Endothelial cell of umbilical vein (primary cell): ENCODE results near the gene ARHGEF25. TPM values are rescaled to one million over a fixed set of nuclear protein-coding genes. Genes with fewer than 3 reads are reported as not detected.

Source experiments
- BruUV-seq: library from RNA; stranded (reverse); fragments of 400-500 nt; replicated peaks from 2 replicates; lab custom pipeline; 2021; lab: Mats Ljungman, UMichigan
- CTCF ChIA-PET: fragments of 300-600, 350-600 bp; sonication (Branson Sonifier 250); formaldehyde crosslinking; loops from one replicate; lab custom pipeline; 2021; ENCODE audit warnings: antibody characterized with exemption, inconsistent platforms; lab: Charles Lee
- POLR2A ChIA-PET: fragments of 300-600, 350-600 bp; sonication (Branson Sonifier 250); formaldehyde crosslinking; loops from one replicate; lab custom pipeline; 2021; ENCODE audit warnings: antibody characterized with exemption, inconsistent platforms; lab: Charles Lee
- DNase-seq: peaks from one replicate; pipeline ENCODE4 v3.0.0-alpha.2; 2011; ENCODE audit warnings: low read depth, low spot score
- FAIRE-seq: peaks from 2 replicates; lab custom pipeline; 2011; peaks lifted over from hg19 to GRCh38; lab: Jason Lieb, UNC
- H2AFZ ChIP-seq: 2 replicates; pipeline ENCODE4 v1.6.0; 2012; ENCODE audit warnings: low read depth, low read length, control low read depth, inconsistent platforms
- H3K27ac ChIP-seq: 2 replicates; pipeline ENCODE4 v1.5.1; 2011; ENCODE audit warnings: low read depth, mild to moderate bottlenecking, control low read depth, low read length, moderate library complexity; ENCODE audit not compliant: insufficient read depth
- H3K27me3 ChIP-seq, 2 experiments: 2 replicates each; pipeline versions ENCODE4 v1.6.0 to v1.6.1; 2011; ENCODE audit warnings: low read length in 2 of 2, mixed read lengths in 1 of 2; ENCODE audit not compliant: control insufficient read depth in 2 of 2, insufficient read depth in 2 of 2
- H3K36me3 ChIP-seq, 2 experiments: 2 replicates in 1 of 2; 3 replicates in 1 of 2; pipeline ENCODE4 v1.5.1; 2011; ENCODE audit warnings: low read length in 2 of 2, mild to moderate bottlenecking in 1 of 2, moderate library complexity in 1 of 2; ENCODE audit not compliant: control insufficient read depth in 2 of 2, insufficient read depth in 2 of 2; ENCODE audit errors: extremely low read depth in 1 of 2
- H3K4me1 ChIP-seq: 3 replicates; pipeline ENCODE4 v1.5.1; 2011; ENCODE audit warnings: mild to moderate bottlenecking, low read length; ENCODE audit not compliant: control insufficient read depth, insufficient read depth; ENCODE audit errors: extremely low read depth
- H3K4me2 ChIP-seq: 2 replicates; pipeline ENCODE4 v1.6.1; 2011; ENCODE audit warnings: low read length, control low read depth, mixed read lengths; ENCODE audit not compliant: insufficient read depth
- H3K4me3 ChIP-seq, 3 experiments: fragments of 200-600 bp in 1 of 3; sonication (generic), shearing (Covaris generic) in 1 of 3; replicated peaks in 1 of 3; 2 replicates each; pipeline ENCODE4 v1.5.1; 2011 to 2016; ENCODE audit warnings: control low read depth in 3 of 3, low read length in 3 of 3, mild to moderate bottlenecking in 2 of 3, inconsistent platforms in 1 of 3, low read depth in 1 of 3, moderate library complexity in 1 of 3; ENCODE audit not compliant: insufficient read depth in 1 of 3
- H3K79me2 ChIP-seq: 2 replicates; pipeline ENCODE4 v1.6.0; 2012; ENCODE audit warnings: low read length, inconsistent platforms; ENCODE audit not compliant: control insufficient read depth, insufficient read depth
- H3K9ac ChIP-seq: replicated peaks from 2 replicates; pipeline ENCODE3; 2011; ENCODE audit warnings: low read length, control low read depth; ENCODE audit not compliant: insufficient read depth; ENCODE audit errors: extremely low read depth
- H3K9me1 ChIP-seq: replicated peaks from 3 replicates; pipeline ENCODE4 v1.6.0; 2011; ENCODE audit warnings: mild to moderate bottlenecking, low read length; ENCODE audit not compliant: control insufficient read depth, insufficient read depth; ENCODE audit errors: extremely low read depth
- H3K9me3 ChIP-seq: replicated peaks from 2 replicates; pipeline ENCODE4 v1.5.1; 2012; ENCODE audit warnings: low read length, inconsistent platforms; ENCODE audit not compliant: control insufficient read depth, insufficient read depth
- H4K20me1 ChIP-seq: replicated peaks from 2 replicates; pipeline ENCODE3; 2011; ENCODE audit warnings: mild to moderate bottlenecking, low read length; ENCODE audit not compliant: control insufficient read depth, insufficient read depth; ENCODE audit errors: extremely low read depth
- CTCF ChIP-seq, 2 donors: IDR thresholded peaks; 1 replicate in 1 of 2; 2 replicates in 1 of 2; pipeline ENCODE4 v1.5.1; 2011; ENCODE audit warnings: low read length in 2 of 2, mild to moderate bottlenecking in 2 of 2, moderate library complexity in 2 of 2, control low read depth in 1 of 2, inconsistent platforms in 1 of 2, low read depth in 1 of 2; ENCODE audit not compliant: insufficient read depth in 1 of 2; ENCODE audit errors: extremely low read depth in 1 of 2
- EZH2 ChIP-seq: IDR thresholded peaks from 2 replicates; pipeline ENCODE4 v1.6.1; 2012; ENCODE audit warnings: borderline replicate concordance, low read depth, mild to moderate bottlenecking, moderate library complexity, low read length, inconsistent platforms; ENCODE audit not compliant: severe bottlenecking
- FOS ChIP-seq: IDR thresholded peaks from 2 replicates; pipeline ENCODE4 v1.6.1; 2011; ENCODE audit warnings: mild to moderate bottlenecking, low read length, moderate library complexity, borderline replicate concordance; ENCODE audit not compliant: insufficient read depth
- GATA2 ChIP-seq: IDR thresholded peaks from 2 replicates; pipeline ENCODE4 v1.7.0; 2011; ENCODE audit warnings: low read depth, mild to moderate bottlenecking, moderate library complexity, mixed read lengths, low read length; ENCODE audit not compliant: insufficient read length, insufficient read depth
- JUN ChIP-seq: IDR thresholded peaks from 2 replicates; pipeline ENCODE4 v1.6.1; 2011; ENCODE audit warnings: borderline replicate concordance, low read depth; ENCODE audit not compliant: insufficient read length, insufficient read depth
- MAX ChIP-seq: IDR thresholded peaks from 2 replicates; pipeline ENCODE4 v1.6.1; 2011; ENCODE audit not compliant: insufficient read depth, insufficient read length
- MYC ChIP-seq: IDR thresholded peaks from one replicate; pipeline ENCODE4 v1.6.1; 2011; ENCODE audit warnings: mild to moderate bottlenecking, low read depth, low read length
- POLR2A ChIP-seq: IDR thresholded peaks from 2 replicates; pipeline ENCODE4 v1.6.1; 2012; ENCODE audit warnings: low read depth, mild to moderate bottlenecking, control low read depth, low read length
- POLR2AphosphoS5 ChIP-seq: IDR thresholded peaks from 2 replicates; pipeline ENCODE4 v1.6.1; 2012; ENCODE audit warnings: low read depth, mild to moderate bottlenecking, control low read depth, low read length, moderate library complexity; ENCODE audit not compliant: insufficient read depth
- dilution Hi-C: fragments of 300-500 bp; cut with MboI; formaldehyde crosslinking; loops from one replicate; pipeline ENCODE4 v1.15.0; 2019; ENCODE audit warnings: low sequenced_read_pairs; ENCODE audit not compliant: extremely low pct_ligation_motif_present
- intact Hi-C: fragments of 100-400 bp; cut with micrococcal nuclease; formaldehyde crosslinking; loops from one replicate; pipeline ENCODE4 v1.10.0; 2022
- polyA plus RNA-seq, 4 experiments: library from polyadenylated mRNA; depleted of rRNA in 3 of 4; stranded (reverse) in 3 of 4; unstranded in 1 of 4; fragments of >200 nt; gene quantifications; 2 replicates each; pipeline versions ENCODE4 v1.2.1 to v1.2.3, GENCODE V29; 2011 to 2012; ENCODE audit warnings: missing spikeins in 1 of 4
- total RNA-seq: library from RNA; stranded (reverse); gene quantifications from 2 replicates; pipeline ENCODE4 v1.2.3, GENCODE V29; 2021

Gene ARHGEF25
- total and polyA plus RNA-seq, 2 donors (not counting 3 experiments of a cell fraction or from before 2014, with no cell fraction given): 4.7 to 7.4 TPM

DNA sequence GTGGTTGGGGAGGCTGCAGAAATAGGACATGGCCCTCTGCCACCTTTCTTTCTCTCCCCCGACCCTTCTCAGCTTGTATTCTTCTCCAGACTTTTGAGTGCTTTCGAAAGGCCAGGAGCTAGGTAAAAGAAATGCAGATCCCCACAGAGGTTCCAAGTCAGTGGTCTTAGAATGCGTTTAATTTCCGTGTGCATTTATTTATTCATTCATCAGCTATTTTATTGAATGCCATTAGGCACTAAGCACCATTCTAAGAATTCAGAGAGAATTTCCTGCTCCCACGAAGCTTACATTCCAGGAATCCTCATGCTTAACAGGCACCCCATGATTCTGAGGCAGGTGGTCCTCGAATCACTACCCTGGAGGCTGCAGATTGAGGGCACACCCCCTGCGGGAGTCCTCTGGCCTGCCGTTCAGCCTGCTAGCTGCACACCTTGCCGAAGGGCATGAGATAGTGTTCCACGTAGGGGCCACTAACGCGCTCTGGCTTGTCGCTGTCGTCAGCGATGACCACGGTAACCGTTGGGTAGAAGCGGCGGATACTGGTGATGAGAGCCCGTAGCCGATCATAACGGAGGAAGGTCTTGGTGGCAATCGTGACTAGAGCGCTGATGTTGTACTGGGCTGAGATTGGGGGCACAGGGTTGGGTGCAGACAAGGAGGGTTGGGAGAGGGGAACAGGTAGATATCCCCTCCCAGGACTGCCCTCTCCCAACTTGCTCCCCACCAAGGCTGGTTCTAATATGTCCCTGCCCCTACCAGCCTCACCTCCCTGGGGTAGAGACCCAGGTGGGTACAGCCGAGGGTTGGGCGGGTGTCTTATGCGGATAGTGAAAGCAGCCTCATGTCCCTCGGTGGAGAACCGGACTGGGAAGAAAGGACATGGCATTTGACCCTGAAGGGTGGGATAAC lies 17.3 kb downstream of the ARHGEF25 start:
- DNase-seq: no peak
- Histone ChIP-seq H3K4me3 (no peak overlapping the region), H3K27me3 (peaks cover 46 to 59% of the 10 kb centered on the region in 2 experiments), H3K36me3 (no peaks in the 10 kb centered on the region), H3K9me1 (no peaks in the 10 kb centered on the region), H3K4me2 (no peak overlapping the region), H3K79me2 (no peaks in the 10 kb centered on the region), H3K4me1 (no peaks in the 10 kb centered on the region), H3K9ac (no peak overlapping the region), H2AFZ (no peak overlapping the region), H3K9me3 (no peaks in the 10 kb centered on the region), H4K20me1 (no peaks in the 10 kb centered on the region), H3K27ac (no peak overlapping the region)
- FAIRE-seq: no peak
- BruUV-seq: no TSS peak
- dilution Hi-C loops: no loop called here
- intact Hi-C loops: no loop called here
- CTCF ChIA-PET: interaction anchor here (7.2 kb wide), 1 partner anchor 47 kb away, joined by 109 read pairs; no protein-coding TSS in a partner anchor
- POLR2A ChIA-PET: no interaction called here
- TF ChIP-seq POLR2A: no peak
- no peak for TF ChIP-seq EZH2

- H3K36me3 ChIP-seq: no peaks in the 10 kb centered on the region
- ChIA-PET POLR2A (no interaction called here), CTCF (interaction anchor here (1.2 to 6.8 kb wide), 2 partner anchors 16 to 47 kb away, joined by 3 to 126 read pairs; no protein-coding TSS in a partner anchor)
- no peak overlapping the region for H3K9ac ChIP-seq
- intact Hi-C loops (no loop called here), dilution Hi-C loops (no loop called here)
- no peaks in the 10 kb centered on the region for H3K79me2 ChIP-seq
- no peaks in the 10 kb centered on the region for H4K20me1 ChIP-seq
- TF ChIP-seq MYC (no peak), CTCF (IDR thresholded peaks at IDR 0.05; ENCODE audit: extremely low read depth in 1 of 2, insufficient read depth in 1 of 2, low read depth in 1 of 2, low read length in 2 of 2) (no peak), POLR2AphosphoS5 (no peak), EZH2 (no peak), POLR2A (no peak), FOS (no peak), GATA2 (no peak), JUN (no peak), MAX (no peak)
- BruUV-seq: no TSS peak
- H3K4me3 ChIP-seq: no peak overlapping the region
- no peak overlapping the region for H3K27ac ChIP-seq
- H3K9me1 ChIP-seq: no peaks in the 10 kb centered on the region
- FAIRE-seq: no peak
- peaks cover 43 to 58% of the 10 kb centered on the region in 2 experiments for H3K27me3 ChIP-seq
- H3K4me2 ChIP-seq: no peak overlapping the region
- H3K4me1 ChIP-seq: no peaks in the 10 kb centered on the region
- no peak overlapping the region for H2AFZ ChIP-seq
- no peaks in the 10 kb centered on the region for H3K9me3 ChIP-seq
- no peak for DNase-seq
Measured at GRCh38 chr12:57629897-57630471, 18.7 kb downstream of the ARHGEF25 start.
